ENCODE results near the gene RAB22A. TPM values are rescaled to one million over a fixed set of nuclear protein-coding genes. Genes with fewer than 3 reads are reported as not detected.

The RAB22A gene
- polyA plus RNA-seq, 10 donors, result 12.5 to 18.4 (median 15.2) TPM

DNA sequence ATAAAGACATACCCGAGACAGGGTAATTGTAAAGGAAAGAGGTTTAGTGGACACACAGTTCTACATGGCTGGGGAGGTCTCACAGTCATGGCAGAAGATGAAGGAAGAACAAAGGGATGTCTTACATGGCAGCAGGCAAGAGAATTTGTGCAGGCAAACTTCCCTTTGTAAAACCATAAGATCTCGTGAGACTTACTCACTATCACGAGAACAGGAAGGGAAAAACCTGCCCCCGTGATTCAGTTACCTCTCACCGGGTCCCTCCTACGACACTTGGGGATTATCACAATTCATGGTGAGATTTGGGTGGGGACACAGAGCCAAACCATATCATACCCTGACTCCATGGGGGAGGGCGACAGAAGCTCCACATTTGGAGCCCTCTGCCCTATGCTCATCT lies 72.1 kb downstream of the RAB22A start:
- DNase-seq, result no peak

DNA sequence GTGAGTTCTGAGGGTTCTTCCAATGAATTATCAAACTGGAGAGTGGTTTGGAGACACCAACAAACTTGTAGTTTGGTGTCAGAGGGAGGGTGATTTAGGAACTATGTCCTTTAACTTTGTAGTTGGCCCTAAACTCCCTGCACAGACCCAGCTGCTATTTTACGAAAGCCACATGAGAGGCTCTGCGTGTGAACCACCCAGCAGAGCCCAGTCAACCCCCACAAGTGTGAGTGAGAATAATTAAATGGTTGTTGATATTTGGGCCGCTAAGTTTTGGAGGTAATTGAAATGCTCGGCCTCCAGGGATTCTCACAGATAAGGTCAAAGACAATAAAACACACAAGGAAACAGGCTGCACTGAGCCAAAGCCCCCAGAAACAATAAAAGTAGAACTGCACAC lies 72.6 kb downstream of the RAB22A start:
- no peak for DNase-seq

DNA sequence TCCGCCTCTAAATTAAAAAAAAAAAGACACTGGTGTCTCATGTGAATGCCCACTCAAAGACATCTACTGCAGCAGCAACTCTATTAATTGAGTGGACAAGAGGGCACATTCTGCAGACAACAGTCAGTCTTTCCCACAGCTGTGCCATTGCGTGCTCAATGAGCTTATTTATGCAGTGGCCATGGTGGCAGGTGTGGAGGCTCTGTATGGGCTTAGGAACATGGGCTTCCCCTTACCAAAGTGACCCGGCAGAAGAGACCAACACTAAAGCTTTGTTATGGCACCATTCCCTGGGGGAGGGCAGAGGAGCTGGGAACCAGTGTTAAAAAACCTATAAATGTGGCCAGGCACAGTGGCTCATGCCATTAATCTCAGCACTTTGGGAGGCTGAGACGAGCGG lies 75.3 kb downstream of the RAB22A start:
- DNase-seq, result no peak

DNA sequence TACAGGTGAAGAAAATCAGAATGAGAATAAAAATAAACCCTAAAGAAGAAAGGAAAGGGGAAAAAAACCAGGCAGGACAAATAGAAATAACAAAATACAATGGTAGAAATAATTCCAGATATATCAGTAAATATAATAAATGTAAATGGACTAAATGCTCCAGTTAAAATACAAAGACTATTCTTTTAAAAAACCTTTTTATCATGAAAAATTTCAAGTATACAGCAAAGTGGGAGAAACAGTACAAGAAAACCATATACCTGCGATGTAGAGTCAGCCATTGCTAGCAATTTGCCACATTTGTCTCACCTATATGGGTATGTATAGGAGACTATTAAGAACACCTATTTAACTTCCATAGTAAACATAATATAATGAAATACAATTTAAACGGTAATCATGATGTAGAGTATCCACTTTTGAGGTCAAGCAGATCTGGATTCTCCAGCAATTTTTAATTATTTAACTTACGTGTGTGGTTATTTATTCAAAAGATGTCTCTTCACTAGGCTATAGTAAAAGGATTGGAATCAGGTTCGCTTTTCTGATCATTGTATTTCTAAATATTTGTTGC lies 78.6 kb downstream of the RAB22A start:
- DNase-seq, result no peak

GRCh38 chr20:58388882-58389323 lies 79.4 kb downstream of the RAB22A start, which contains the start of gene VAPB:
TSS of gene VAPB (plus strand) at chr20:58389229. CDS start at chr20:58389460, 231 bp downstream.
- DNase-seq, result peak; percentile 96 to 97 (median 97)

- peak in 2 of 3 donors; percentile 42 to 72 for DNase-seq
Measured at GRCh38 chr20:58389324-58389967, 79.9 kb downstream of the RAB22A start.

DNA sequence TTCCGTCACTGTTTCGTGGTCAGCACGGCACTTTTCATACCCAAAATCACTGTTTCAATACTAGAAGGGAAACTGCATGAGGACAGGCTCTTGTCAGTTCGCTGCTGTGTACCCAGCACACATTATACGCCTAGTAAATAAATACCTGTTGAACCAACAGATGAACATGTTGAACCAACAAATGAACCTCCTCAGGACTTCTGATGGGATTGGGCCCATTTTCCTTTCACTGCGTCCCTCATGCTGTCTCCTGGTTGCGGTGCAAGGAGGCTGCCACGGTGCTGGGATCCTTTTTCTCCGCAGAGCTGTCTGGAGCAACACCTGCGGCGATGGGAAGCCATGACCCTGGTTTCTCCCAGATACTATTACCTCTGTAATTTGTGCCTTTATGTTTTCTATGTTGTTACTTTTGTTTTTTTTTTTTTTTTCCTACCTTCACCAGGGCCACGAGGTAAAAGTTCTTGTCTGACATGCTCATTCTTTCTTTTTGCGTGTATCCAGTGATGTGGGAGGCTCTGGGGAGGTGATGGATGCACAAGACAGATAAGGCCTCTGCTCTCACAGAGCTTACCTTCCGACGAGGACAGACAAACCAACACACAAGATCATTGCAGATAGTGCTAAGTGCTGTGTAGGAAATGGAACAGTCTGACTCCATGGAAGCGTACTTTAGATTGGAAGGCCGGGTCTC lies 80.6 kb downstream of the RAB22A start:
- DNase-seq, result no peak

GRCh38 chr20:58390659-58391035 lies 81.1 kb downstream of the RAB22A start:
- DNase-seq, result no peak

DNA sequence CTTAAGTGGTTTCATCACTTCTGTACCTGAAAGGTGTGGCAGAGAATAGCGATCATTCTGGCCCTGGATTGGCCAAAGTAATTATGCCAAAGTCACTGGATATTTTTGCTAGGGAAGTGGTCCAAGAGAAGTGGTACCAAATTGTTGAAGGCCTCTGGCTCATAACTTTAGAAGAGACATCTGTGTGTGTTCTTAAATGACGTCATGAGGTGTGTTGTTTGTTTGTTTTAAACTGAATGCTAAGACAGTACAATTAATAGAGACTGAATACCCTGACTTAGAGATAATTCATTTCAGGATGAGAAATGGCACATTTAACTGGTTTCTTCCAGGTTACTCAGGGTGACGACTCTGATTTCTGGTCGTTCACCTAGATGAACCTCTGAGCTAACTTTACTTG lies 82.8 kb downstream of the RAB22A start:
- no peak for DNase-seq

DNA sequence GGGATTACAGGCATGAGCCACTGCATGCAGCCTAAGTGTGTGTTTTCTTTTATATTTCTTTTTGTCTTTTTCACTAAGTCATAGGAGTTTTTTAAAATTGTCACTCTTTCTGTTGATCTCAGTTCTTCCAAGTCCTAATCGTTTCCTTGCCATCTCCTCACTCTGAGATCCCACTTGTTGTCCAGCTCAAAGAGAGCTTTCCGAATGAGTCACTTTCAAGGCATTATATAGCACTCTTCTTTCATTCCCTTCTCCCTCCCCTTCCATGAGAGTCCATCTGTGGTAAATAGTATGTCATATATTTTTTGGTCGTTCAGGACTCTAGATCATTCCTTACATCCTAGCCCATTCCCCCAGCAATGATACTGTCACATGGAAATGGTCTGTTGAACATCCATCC lies 83.8 kb downstream of the RAB22A start:
- DNase-seq, result no peak

GRCh38 chr20:58394801-58395200 lies 85.3 kb downstream of the RAB22A start:
- no peak for DNase-seq

GRCh38 chr20:58395604-58396003 lies 86.1 kb downstream of the RAB22A start:
- DNase-seq, result no peak

- no peak for DNase-seq
Measured at GRCh38 chr20:58397429-58397828, 87.9 kb downstream of the RAB22A start.

DNA sequence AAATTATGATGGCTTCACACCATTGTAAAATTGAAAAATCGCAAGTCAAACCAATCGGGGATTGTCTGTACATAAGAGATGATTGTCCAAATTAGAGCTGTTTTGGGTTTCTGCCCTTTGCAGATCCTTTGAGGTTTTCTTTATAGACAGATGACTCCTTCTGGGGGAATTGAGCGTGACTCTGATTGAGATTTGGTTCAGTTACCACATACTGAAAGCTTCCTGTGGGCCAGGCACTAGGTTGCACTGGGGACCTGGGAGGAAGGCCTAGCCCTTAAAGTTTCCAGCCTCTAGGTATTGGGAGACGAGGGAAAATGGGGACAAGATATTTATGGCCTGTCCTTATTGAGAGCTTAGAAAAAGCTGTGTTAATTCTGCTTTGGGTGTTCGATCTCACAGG lies 88.7 kb downstream of the RAB22A start:
- no peak for DNase-seq

- DNase-seq, result no peak
Measured at GRCh38 chr20:58399926-58400325, 90.4 kb downstream of the RAB22A start.

DNA sequence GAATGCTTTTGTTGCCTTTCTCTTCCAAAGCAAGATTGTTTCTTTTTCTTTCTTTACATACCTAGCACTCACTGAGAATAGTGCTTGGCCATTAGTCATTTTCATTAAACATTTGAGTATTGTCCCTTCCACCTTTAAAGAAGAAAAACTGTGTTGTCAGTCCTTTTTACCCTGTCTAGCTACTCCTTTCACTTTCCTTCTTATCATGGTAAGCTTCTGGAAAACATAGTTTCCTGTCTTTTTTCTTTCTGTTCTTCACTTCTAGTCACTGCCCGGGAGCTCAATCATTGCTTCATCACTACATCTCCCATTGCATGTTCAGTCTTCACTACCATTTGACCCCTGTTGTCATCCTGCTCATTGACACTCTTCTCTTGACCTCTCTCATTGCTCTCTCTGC lies 91.6 kb downstream of the RAB22A start:
- no peak for DNase-seq

DNA sequence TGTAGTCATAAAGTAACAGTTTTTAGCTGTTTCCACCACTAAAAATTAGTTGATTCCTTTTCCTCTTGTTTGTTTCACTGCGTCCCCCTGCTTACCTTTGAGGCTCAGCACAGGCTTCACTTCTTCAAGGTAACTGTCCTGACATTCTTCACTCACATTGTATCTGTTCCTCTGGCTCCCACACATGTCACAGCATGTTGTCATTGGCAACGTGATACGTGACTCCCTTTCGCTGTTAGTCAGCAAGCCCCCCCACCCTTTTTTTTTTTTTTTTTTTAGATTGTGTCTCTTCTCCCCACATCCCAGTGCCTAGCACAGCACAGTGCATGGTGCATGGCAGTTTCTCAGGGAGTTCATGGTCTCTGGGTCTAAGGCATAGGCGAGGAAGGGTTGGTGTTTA lies 92.8 kb downstream of the RAB22A start:
- no peak for DNase-seq

GRCh38 chr20:58402827-58403226 lies 93.3 kb downstream of the RAB22A start:
- no peak for DNase-seq

DNA sequence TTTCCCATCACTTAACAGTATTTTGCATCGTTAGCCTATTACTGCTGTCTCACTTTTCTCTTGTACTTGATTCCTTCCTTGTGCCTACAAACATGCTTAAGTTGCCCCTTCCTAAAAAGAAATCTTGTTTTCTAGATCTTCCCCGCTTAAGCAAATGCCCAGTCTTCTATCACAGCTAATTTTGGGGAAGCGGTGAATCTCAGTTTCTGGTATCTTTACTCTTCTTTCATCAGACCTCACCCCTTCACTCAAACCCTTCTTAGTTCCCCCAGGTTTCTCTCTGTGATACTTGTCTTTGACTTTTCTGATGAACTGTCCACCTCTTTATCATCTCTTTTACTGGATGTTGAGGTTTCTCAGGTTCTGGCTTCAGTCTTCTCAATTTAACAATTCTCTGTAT lies 93.8 kb downstream of the RAB22A start:
- no peak for DNase-seq

GRCh38 chr20:58405504-58406291 lies 96.2 kb downstream of the RAB22A start:
- no peak for DNase-seq

DNA sequence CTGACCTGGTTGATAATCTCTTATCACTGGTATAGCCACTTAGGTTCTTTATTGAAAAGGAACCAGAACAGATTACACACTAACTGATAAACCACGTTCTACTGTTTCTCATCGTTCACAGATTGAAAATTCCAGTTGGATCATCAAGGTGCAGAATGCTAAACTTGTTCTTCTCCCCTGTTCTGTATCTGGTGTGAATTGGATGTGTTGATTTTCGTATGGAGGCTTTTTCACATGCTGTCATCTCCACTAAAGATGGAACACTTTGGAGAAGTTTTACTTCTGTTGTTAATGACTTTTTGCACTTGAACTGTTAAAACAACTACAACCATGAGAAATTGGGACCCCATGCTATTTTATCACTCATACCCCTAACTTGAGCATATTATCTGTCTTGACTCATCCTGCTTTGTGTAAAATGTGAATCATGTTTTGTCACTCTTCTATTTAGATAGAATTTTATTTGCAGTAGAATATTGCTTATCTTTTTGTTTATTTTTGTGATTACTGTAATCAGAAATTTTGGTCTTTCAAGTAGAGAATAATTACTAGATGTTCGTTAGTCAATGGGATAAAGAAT lies 97.0 kb downstream of the RAB22A start:
- no peak for DNase-seq

Data from muscle of back (tissue), 11 donors.